Aorta (tissue), 5 donors: Measurements from ENCODE around the gene RANBP1. TPM values are rescaled to one million over a fixed set of nuclear protein-coding genes. Genes with fewer than 3 reads are reported as not detected.

ENCODE experiments used
- ATAC-seq: fragments of 200-7000 bp; cut with Tn5 transposase; one replicate; pipeline ENCODE4 v1.9.1; 2022; ENCODE audit warnings: moderate library complexity; ENCODE audit not compliant: low FRiP score
- DNase-seq, 2 donors: peaks; one replicate each; pipeline ENCODE4 v3.0.0-alpha.2; 2020
- H3K27ac ChIP-seq, 2 donors: one replicate each; pipeline ENCODE4 v1.5.1; 2013; ENCODE audit warnings: low read length in 2 of 2, mild to moderate bottlenecking in 2 of 2, moderate library complexity in 2 of 2, control low read depth in 1 of 2, inconsistent platforms in 1 of 2, low read depth in 1 of 2
- H3K27me3 ChIP-seq, 2 donors: one replicate each; pipeline ENCODE4 v1.6.1; 2013; ENCODE audit warnings: control low read depth in 1 of 2, low read length in 1 of 2, mild to moderate bottlenecking in 1 of 2, moderate library complexity in 1 of 2; ENCODE audit not compliant: insufficient read depth in 2 of 2, control insufficient read depth in 1 of 2
- H3K36me3 ChIP-seq, 2 donors: one replicate each; pipeline ENCODE4 v1.6.1; 2013; ENCODE audit warnings: control low read depth in 1 of 2, low read length in 1 of 2, mild to moderate bottlenecking in 1 of 2; ENCODE audit not compliant: insufficient read depth in 2 of 2, control insufficient read depth in 1 of 2
- H3K4me1 ChIP-seq, 2 donors: one replicate each; pipeline ENCODE4 v1.6.1; 2013; ENCODE audit warnings: low read length in 2 of 2, control low read depth in 1 of 2, mild to moderate bottlenecking in 1 of 2, moderate library complexity in 1 of 2; ENCODE audit not compliant: insufficient read depth in 2 of 2, control insufficient read depth in 1 of 2
- H3K4me3 ChIP-seq, 2 donors: one replicate each; pipeline ENCODE4 v1.5.1; 2013; ENCODE audit warnings: low read length in 2 of 2, control low read depth in 1 of 2, mild to moderate bottlenecking in 1 of 2
- H3K9me3 ChIP-seq: one replicate; pipeline ENCODE4 v1.6.1; 2013; ENCODE audit warnings: mild to moderate bottlenecking, low read length; ENCODE audit not compliant: control insufficient read depth
- WGBS, 2 donors: extraction: QIAGEN DNeasy Blood & Tissue Kit; methylation state at CpG; one replicate each; pipeline ENCODE4 v1.1.7; 2013; 5-methylcytosine and 5-hydroxymethylcytosine counted together
- intact Hi-C, 2 donors: fragments of 100-400 bp; cut with DNase I; formaldehyde crosslinking; loops; one replicate each; pipeline versions ENCODE4 v1.14.2 to v1.15.0; 2022
- polyA plus RNA-seq, 2 donors: library from polyadenylated mRNA; stranded (reverse); fragments of 200-250 nt; gene quantifications; one replicate each; pipeline ENCODE4 v1.2.3, GENCODE V29; 2013
- total RNA-seq, 2 donors: library from RNA; stranded (reverse); fragmentation: NEBNext Ultra II Directional; extraction: Animal tissue kit (Norgen Biotek cat#: 25700); gene quantifications; one replicate each; pipeline ENCODE4 v1.2.1, GENCODE V29; 2021
- donor health status: healthy with polysubstance abuse.
- donor health status: Bipolar disorder and iron deficiency.
- donor health status: DM: no; HTN: no; CAD: no.
- donor health status: DM: no; HTN: no; CAD: no.
- donor health status: DM: yes; HTN: yes; CAD: no.

Gene RANBP1
- total and polyA plus RNA-seq, 4 donors = 49.8 to 75.0 (median 56.1) TPM

DNA sequence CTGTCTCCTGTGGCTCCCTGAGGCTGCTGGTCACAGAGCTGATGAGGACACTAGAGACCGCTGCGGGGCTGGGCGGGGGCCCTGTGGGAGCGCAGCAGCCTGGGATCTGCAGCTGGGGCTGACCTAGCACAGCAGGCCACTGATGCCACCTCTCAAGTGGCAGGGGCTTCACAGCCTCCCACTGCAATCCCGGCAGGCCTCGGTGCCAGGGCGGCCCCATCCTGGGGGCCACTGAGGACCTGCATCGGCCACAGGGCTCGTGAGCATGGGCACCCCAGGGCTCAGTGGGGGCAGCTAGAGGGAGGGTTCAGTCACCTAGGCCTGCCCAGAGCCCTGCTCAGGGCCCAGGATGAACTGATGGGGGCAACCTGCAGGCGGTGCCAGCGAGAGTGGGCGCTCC lies 49.5 kb downstream of the RANBP1 start:
- intact Hi-C loops = no loop called here
- WGBS, 2 donors = 88 to 94% methylated on average over 12 of the region's 12 CpGs
- no peaks in the 10 kb centered on the region for H3K27me3 ChIP-seq
- no peak for DNase-seq
- H3K4me3 ChIP-seq = no peak overlapping the region
- no peak overlapping the region for H3K27ac ChIP-seq
- H3K4me1 ChIP-seq = no peaks in the 10 kb centered on the region
- H3K36me3 ChIP-seq = no peaks in the 10 kb centered on the region
- no peaks in the 10 kb centered on the region for H3K9me3 ChIP-seq
- ATAC-seq = no peak

DNA sequence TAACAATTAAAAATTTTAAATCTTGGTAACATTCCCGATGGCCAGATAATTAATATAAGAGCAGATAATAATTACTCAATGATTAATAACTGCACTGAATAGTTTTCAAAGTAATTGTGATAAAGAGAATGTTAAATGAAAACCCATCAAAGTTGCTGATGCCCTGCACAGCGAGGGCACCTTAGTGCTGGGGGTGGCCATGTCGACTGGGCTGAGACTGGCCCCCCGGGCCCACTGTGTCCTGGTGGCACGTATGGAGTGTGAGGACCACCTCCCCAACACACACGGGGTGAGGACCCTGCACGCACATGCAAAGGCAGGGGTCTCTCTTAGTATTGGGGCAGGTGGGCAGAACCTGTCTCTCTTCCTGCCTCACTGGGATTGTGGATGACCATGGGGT lies 50.0 kb downstream of the RANBP1 start:
- no peaks in the 10 kb centered on the region for H3K9me3 ChIP-seq
- H3K36me3 ChIP-seq = no peaks in the 10 kb centered on the region
- no peak overlapping the region for H3K4me3 ChIP-seq
- no peak for DNase-seq
- no peak overlapping the region for H3K27ac ChIP-seq
- 84 to 91% methylated on average over 7 of the region's 7 CpGs for WGBS, 2 donors
- H3K4me1 ChIP-seq = no peaks in the 10 kb centered on the region
- intact Hi-C loops = no loop called here
- no peak for ATAC-seq
- H3K27me3 ChIP-seq = no peaks in the 10 kb centered on the region

DNA sequence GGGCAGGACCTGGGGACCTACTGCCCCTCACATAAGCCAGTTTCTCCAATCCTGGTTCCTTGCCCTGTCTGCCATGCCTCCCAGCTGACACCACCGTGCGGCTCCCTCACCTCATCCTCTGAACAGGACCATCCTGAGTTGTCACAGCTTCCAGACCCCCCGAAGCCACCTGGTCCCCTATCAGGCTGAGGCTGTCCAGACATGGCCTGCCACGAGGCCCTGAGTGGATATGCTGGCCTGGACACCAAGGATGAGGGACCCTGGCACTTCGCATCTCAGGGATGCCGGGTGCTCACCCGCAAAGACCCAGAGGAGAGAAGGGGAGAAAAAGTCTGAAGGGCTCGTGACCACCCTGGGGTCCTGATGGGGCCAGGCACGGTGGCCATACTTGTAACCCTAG lies 50.8 kb downstream of the RANBP1 start:
- 93 to 95% methylated on average over 9 of the region's 9 CpGs for WGBS, 2 donors
- ATAC-seq = no peak
- Histone ChIP-seq H3K36me3 (no peaks in the 10 kb centered on the region), H3K4me1 (no peaks in the 10 kb centered on the region), H3K4me3 (no peak overlapping the region), H3K27ac (no peak overlapping the region), H3K27me3 (no peaks in the 10 kb centered on the region), H3K9me3 (no peaks in the 10 kb centered on the region)
- intact Hi-C loops = no loop called here
- DNase-seq = no peak

DNA sequence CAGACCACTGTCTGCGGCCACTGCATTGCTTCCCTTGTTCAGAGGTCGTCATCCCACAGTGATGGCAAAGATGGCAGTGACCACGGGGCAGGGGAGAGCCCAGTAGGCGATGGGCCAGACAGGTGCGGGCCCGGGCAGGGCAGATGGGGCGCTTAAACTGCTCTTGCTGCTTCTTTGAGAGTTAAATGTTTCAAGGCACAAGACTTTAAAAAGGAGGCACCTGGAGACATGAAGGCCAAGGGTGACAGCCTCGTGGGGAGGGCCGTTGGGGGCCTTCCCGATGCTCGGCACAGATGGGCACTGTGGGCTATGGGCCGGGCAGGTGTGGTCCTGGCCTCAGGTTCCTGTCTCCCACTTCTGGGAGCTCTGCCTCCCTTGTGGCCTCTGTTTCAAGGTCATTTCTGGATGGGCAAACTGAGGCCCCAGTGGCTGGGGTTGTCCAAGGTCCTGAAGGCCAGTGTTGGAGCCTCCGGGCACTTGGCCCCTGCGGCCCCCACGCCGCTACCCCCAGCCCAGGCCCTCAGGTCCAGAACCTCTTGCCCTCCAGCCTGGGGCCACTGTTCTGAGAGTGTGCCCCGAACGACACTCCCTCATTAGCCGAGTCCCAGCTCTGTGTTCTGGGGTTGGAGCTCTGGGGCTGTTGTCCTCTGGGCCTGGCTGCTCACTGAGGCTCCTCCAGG lies 51.9 kb downstream of the RANBP1 start:
- Histone ChIP-seq H3K4me3 (no peak overlapping the region), H3K27ac (no peak overlapping the region), H3K9me3 (no peaks in the 10 kb centered on the region), H3K36me3 (no peaks in the 10 kb centered on the region), H3K4me1 (no peaks in the 10 kb centered on the region), H3K27me3 (no peaks in the 10 kb centered on the region)
- DNase-seq = no peak
- no peak for ATAC-seq
- WGBS, 2 donors = 86% methylated on average over 19 of the region's 19 CpGs
- intact Hi-C loops = no loop called here

DNA sequence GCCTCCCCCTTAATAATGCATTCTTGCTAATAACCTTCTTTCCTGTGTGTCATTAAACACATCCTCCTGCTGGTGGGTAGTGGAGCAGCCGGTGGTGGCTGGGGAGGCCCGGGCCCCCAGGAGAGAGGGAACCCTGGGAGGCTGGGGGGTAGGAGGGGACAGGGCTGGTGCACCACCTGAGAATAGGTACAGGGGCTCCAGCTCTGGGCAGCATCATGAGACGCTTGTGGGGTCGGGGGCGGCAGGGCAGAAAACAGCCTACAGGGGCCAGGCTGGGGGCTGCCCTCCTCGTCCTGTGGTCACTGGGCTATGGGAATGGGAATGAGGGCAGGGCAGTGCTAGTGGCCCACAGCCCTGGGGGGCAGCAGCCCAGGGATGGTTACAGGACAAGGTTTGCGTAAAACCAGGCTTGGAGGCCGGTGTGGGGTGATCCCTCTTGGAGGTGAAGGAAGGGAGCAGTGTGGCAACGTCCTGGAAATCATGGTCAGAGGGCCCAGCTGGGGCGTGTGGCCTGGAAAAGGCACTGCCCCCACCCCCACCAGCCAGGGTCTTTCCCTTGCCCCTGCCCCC lies 53.4 kb downstream of the RANBP1 start:
- H3K27me3 ChIP-seq = no peaks in the 10 kb centered on the region
- no peak overlapping the region for H3K4me3 ChIP-seq
- H3K9me3 ChIP-seq = no peaks in the 10 kb centered on the region
- WGBS, 2 donors = 87 to 88% methylated on average over 9 to 10 of the region's 10 CpGs
- H3K4me1 ChIP-seq = no peaks in the 10 kb centered on the region
- no peaks in the 10 kb centered on the region for H3K36me3 ChIP-seq
- DNase-seq (no peak), ATAC-seq (no peak)
- H3K27ac ChIP-seq = no peak overlapping the region
- intact Hi-C loops = no loop called here

DNA sequence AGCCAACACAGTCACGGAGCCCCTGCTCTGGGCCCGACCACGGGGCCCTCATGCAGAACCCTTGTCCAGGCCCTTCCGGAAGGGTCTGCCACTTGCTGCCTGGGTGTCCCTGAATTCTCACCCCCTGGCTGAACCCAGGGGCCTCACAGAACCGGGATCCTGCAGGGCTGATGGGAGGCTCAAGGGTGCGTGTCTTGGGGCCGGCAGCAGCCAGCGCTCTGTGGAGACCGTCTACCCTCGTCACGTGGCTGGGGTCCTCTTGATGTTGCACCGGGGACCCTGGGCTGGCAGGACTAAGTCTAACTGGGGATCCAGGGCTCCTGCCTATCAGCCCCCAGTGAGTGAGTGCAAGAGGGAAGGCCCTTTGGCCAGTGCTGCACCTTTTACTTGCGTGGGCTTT lies 54.3 kb downstream of the RANBP1 start:
- H3K4me3 ChIP-seq = no peak overlapping the region
- H3K4me1 ChIP-seq = no peaks in the 10 kb centered on the region
- 94 to 95% methylated on average over 13 of the region's 13 CpGs for WGBS, 2 donors
- H3K27ac ChIP-seq = no peak overlapping the region
- no peaks in the 10 kb centered on the region for H3K27me3 ChIP-seq
- intact Hi-C loops = no loop called here
- H3K9me3 ChIP-seq = no peaks in the 10 kb centered on the region
- DNase-seq (no peak), ATAC-seq (no peak)
- H3K36me3 ChIP-seq = no peaks in the 10 kb centered on the region

DNA sequence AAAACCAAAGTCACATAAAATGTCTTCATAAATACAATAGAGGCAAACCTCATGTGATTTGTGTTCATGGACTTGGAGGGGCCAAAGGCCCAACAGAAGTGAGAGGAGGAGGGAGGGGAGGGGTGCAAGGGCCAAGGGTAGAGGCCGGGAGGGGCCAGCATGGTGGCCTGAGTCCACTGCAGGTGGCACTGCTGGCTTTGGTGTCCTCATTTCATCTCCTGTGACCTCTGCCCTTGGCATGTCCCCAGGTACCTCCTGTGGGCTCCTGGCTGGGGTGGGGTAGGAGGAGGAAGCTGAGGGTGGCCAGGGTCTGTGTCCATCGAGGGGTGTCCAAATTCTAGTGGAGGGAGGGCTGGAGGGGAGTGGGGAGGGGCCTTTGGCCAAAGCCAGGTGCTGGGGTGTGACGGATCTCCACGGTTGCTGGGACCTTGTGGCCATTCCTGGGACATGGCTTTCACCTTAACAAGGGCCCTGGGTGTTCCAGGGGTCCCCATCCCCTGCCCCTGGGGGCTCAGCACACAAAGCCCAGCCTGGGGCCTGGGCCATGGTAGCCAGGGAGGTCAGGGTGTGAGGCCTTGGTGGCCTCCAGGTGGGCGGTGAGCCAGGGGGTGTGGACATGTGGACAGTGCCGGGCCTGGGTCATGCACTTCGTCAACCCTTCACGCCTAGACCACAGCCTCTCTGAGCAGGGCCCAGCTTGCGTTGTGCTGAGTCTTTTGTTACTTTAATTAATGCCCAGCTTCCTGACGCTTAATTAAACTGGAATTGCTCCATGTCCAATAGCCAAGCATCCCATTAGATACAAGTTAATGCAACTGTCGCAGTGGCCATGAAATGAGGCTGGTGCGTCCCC lies 55.6 kb downstream of the RANBP1 start:
- intact Hi-C loops = no loop called here
- ATAC-seq (no peak), DNase-seq (no peak)
- no peaks in the 10 kb centered on the region for H3K4me1 ChIP-seq
- no peaks in the 10 kb centered on the region for H3K9me3 ChIP-seq
- no peaks in the 10 kb centered on the region for H3K27me3 ChIP-seq
- 93 to 94% methylated on average over 12 of the region's 12 CpGs for whole genome bisulfite sequencing, 2 donors
- no peaks in the 10 kb centered on the region for H3K36me3 ChIP-seq
- H3K27ac ChIP-seq = no peak overlapping the region
- no peak overlapping the region for H3K4me3 ChIP-seq

DNA sequence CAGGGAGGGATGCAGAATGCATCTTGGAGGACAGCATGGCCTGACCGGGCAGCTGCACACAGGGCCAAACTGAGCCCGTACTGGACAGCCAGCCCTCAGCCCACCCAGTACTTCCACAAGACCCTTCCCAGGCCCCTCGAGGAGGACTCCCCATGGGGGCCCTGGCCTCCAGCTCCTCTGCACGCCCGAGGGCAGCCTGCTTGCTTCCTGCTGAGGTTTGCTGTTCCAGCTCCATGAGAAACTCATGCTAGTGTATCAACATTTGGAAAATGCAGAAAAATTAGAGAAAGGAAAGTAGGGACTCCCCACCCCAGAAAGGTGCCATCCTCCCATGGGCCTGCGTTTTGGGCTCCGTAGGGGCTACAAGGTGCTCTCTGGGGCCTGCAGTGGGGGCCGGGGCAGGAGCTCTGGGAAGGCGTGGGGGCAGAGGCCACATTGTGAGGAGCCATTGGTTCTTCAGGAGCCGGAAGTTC lies 56.3 kb downstream of the RANBP1 start:
- Histone ChIP-seq H3K36me3 (no peaks in the 10 kb centered on the region), H3K27me3 (no peaks in the 10 kb centered on the region), H3K4me3 (no peak overlapping the region), H3K4me1 (no peaks in the 10 kb centered on the region), H3K27ac (no peak overlapping the region), H3K9me3 (no peaks in the 10 kb centered on the region)
- ATAC-seq (no peak), DNase-seq (no peak)
- intact Hi-C loops = no loop called here
- 93 to 94% methylated on average over 10 of the region's 10 CpGs for WGBS, 2 donors
